ENCODE measurements around the gene ANKAR. TPM values are rescaled to one million over a fixed set of nuclear protein-coding genes. Genes with fewer than 3 reads are reported as not detected.

ANKAR gene
- total RNA-seq, result 1 to 10 TPM; 6.9 to 7.2 TPM
- 10 to 100 TPM; 18.6 to 27.0 (median 20.8) TPM for polyA plus RNA-seq (ENCODE audit: insufficient read length in 6 of 6)
- long read RNA-seq, donor 1, partial matches to known transcripts, result 5 of 5 reads
- long read RNA-seq, donor 1, other reads (novel, unspliced or antisense), result 0 of 5 reads
- long read RNA-seq, donor 2, result 0 reads
- long read RNA-seq, donor 3, partial matches to known transcripts, result 0 of 5 reads
- long read RNA-seq, donor 3, other reads (novel, unspliced or antisense), result 5 of 5 reads
- long read RNA-seq, donor 4, partial matches to known transcripts, result 2 of 2 reads
- long read RNA-seq, donor 4, other reads (novel, unspliced or antisense), result 0 of 2 reads
- long read RNA-seq, donor 5, result 0 reads
- long read RNA-seq, donor 6, result 0 reads
- long read RNA-seq, donor 7, result 0 reads
- long read RNA-seq, donor 8, result 0 reads
- long read RNA-seq, donor 9, result 0 reads
- long read RNA-seq, donor 10, partial matches to known transcripts, result 3 of 3 reads
- long read RNA-seq, donor 10, other reads (novel, unspliced or antisense), result 0 of 3 reads
- long read RNA-seq, donor 11, result 0 reads
- long read RNA-seq, donor 12, partial matches to known transcripts, result 27 of 27 reads
- long read RNA-seq, donor 12, other reads (novel, unspliced or antisense), result 0 of 27 reads

GRCh38 chr2:189674374-189675112 lies at the start of gene ANKAR:
Gene ANKAR (plus strand): TSS chr2:189674670. CDS start chr2:189676491, 1,821 bp downstream.
- DNase-seq, result peak; percentile 87 to 98 (median 92)
- peaks cover 0 to 15% of the 10 kb centered on the region in 2 donors for H3K4me1 ChIP-seq
- H3K36me3 ChIP-seq, result peaks cover 0 to 24% of the 10 kb centered on the region in 2 donors
- H3K27me3 ChIP-seq, result no peaks in the 10 kb centered on the region
- ATAC-seq, result peak; percentile 100
- intact Hi-C loops (cut with DNase I), result no loop called here
- H3K9me3 ChIP-seq, result peaks cover 0 to 5% of the 10 kb centered on the region in 2 donors
- H3K27ac ChIP-seq, result peak within 1 kb of the TSS; percentile 93 to 97
- peak; percentile 90 to 94 for TF ChIP-seq CTCF (IDR thresholded peaks at IDR 0.05)
- H3K4me3 ChIP-seq, result peak within 1 kb of the TSS; percentile 47 to 50

- intact Hi-C loops (cut with DNase I), result no loop called here
- Histone ChIP-seq H3K4me1 (no peaks in the 10 kb centered on the region), H3K27ac (no peak overlapping the region), H3K9me3 (no peaks in the 10 kb centered on the region), H3K27me3 (no peaks in the 10 kb centered on the region), H3K4me3 (no peak overlapping the region), H3K36me3 (no peaks in the 10 kb centered on the region)
- no peak for TF ChIP-seq CTCF (IDR thresholded peaks at IDR 0.05)
- ATAC-seq (no peak), DNase-seq (no peak)
Observed at GRCh38 chr2:189625636-189626035, 48.8 kb upstream of the ANKAR start.

- no peaks in the 10 kb centered on the region for H3K4me1 ChIP-seq
- H3K27ac ChIP-seq, result no peak overlapping the region
- H3K36me3 ChIP-seq, result no peaks in the 10 kb centered on the region
- no peaks in the 10 kb centered on the region for H3K27me3 ChIP-seq
- no peak overlapping the region for H3K4me3 ChIP-seq
- no peak for TF ChIP-seq CTCF (IDR thresholded peaks at IDR 0.05)
- no peaks in the 10 kb centered on the region for H3K9me3 ChIP-seq
- ATAC-seq (no peak), DNase-seq (no peak)
- intact Hi-C loops (cut with DNase I), result no loop called here
Observed at GRCh38 chr2:189627789-189628188, 46.7 kb upstream of the ANKAR start.

GRCh38 chr2:189628817-189629530 lies 45.5 kb upstream of the ANKAR start:
- intact Hi-C loops (cut with DNase I), result no loop called here
- peak; percentile 47 for ATAC-seq

More at GRCh38 chr2:189628817-189629530, 45.5 kb upstream of the ANKAR start:
- Histone ChIP-seq H3K36me3 (no peaks in the 10 kb centered on the region), H3K4me3 (no peak overlapping the region), H3K27ac (no peak overlapping the region), H3K9me3 (no peaks in the 10 kb centered on the region), H3K27me3 (no peaks in the 10 kb centered on the region), H3K4me1 (no peaks in the 10 kb centered on the region)
- no peak for DNase-seq
- TF ChIP-seq CTCF (IDR thresholded peaks at IDR 0.05), result no peak
